ENCODE data around the gene DNMT3A.

The DNMT3A gene

GRCh38 chr2:25383806-25384205 lies 42.1 kb upstream of the DNMT3A start:
- DNase-seq (ENCODE audit: extremely low read depth, low read depth): no peak
- TF ChIP-seq, protein P1, sequence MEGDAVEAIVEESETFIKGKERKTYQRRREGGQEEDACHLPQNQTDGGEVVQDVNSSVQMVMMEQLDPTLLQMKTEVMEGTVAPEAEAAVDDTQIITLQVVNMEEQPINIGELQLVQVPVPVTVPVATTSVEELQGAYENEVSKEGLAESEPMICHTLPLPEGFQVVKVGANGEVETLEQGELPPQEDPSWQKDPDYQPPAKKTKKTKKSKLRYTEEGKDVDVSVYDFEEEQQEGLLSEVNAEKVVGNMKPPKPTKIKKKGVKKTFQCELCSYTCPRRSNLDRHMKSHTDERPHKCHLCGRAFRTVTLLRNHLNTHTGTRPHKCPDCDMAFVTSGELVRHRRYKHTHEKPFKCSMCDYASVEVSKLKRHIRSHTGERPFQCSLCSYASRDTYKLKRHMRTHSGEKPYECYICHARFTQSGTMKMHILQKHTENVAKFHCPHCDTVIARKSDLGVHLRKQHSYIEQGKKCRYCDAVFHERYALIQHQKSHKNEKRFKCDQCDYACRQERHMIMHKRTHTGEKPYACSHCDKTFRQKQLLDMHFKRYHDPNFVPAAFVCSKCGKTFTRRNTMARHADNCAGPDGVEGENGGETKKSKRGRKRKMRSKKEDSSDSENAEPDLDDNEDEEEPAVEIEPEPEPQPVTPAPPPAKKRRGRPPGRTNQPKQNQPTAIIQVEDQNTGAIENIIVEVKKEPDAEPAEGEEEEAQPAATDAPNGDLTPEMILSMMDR (IDR thresholded peaks at IDR 0.05; ENCODE audit: low read depth, low read length, missing control alignments): no peak
- no peak overlapping the region for H3K4me3 ChIP-seq (replicated peaks; ENCODE audit: low read depth, low read length)

DNA sequence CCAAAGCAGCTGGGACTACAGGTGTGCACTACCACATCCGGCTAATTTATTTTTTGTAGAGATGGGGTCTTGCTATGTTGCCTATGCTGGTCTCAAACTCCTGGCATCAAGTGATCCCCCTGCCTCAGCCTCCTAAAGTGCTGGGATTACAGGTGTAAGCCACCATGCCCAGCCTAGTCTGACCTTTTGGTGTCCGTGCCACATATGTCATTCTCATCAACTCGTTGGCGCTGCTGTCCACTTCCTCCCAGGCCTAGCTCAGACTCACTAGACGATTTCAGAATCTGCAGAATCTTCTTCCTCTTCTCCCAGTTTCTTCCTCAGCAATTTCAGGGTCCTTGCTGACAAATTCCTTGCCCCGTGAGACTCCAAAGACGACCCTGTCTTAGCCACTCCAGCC lies 39.8 kb upstream of the DNMT3A start:
- TF ChIP-seq, protein P1 (IDR thresholded peaks at IDR 0.05; ENCODE audit: low read depth, low read length, missing control alignments): no peak
- no peak overlapping the region for H3K4me3 ChIP-seq (replicated peaks; ENCODE audit: low read depth, low read length)
- DNase-seq (ENCODE audit: extremely low read depth, low read depth): no peak

DNA sequence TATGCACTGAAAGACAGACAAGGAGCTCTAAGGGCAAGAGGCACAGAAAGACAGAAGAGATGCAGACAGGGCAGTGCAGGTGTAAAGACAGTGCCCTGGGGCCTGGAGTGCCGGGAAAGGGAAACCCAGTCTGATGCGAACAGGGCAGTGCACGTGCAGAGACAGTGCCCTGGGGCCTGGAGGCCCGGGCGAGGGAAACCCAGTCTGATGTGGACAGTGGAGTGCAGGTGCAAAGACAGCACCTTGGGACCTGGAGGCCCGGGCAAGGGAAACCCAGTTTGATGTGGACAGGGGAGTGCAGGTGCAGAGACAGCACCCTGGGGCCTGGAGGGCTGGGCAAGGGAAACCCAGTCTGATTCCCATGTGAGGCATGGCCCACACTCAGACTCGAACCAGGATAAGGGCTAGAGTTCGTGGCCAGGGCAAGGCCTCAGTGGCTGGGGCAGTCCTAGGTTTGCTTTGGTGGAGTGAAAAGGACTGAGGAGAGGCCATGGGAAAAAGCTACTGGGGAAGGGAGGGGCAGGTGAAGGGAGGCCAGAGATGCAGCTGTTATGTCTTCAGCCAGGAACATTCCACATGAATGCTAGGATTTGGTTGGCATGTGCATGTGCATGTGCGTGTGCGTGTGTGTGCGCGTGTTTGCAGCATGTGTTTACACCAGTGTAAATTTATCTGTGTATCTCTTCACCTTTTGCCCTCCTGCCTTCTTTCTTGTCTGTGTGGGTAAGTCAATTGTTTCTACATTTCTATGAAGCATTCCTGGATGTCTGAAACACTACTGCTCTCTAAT lies 39.1 kb upstream of the DNMT3A start:
- TF ChIP-seq, protein P1 (IDR thresholded peaks at IDR 0.05; ENCODE audit: low read depth, low read length, missing control alignments): no peak
- H3K4me3 ChIP-seq (replicated peaks; ENCODE audit: low read depth, low read length): no peak overlapping the region
- no peak for DNase-seq (ENCODE audit: extremely low read depth, low read depth)

DNA sequence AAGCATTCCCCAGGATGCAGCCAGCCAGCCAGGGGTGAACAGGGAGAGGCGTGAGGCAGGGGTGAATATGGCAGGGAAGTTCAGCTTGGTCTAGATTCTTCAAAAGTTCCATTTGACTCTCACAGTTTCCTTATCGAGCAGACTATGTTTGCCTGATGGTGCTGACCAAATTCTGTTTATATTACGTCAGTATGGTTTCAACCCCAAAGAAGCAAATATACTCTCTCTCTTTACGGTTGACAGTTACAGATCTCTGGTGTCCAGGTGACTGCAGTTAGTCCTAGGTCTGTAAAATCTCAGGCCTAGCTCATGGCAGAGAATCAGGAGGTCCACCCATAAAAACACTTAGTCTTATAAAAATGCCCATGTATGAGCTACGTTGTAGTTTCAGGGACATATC lies 38.3 kb upstream of the DNMT3A start:
- no peak for DNase-seq (ENCODE audit: extremely low read depth, low read depth)
- H3K4me3 ChIP-seq (replicated peaks; ENCODE audit: low read depth, low read length): no peak overlapping the region
- TF ChIP-seq, protein P1 (IDR thresholded peaks at IDR 0.05; ENCODE audit: low read depth, low read length, missing control alignments): no peak

- H3K4me3 ChIP-seq (replicated peaks; ENCODE audit: low read depth, low read length): no peak overlapping the region
- TF ChIP-seq, protein P1 (IDR thresholded peaks at IDR 0.05; ENCODE audit: low read depth, low read length, missing control alignments): no peak
- DNase-seq (ENCODE audit: extremely low read depth, low read depth): no peak
Measured at GRCh38 chr2:25379535-25379934, 37.8 kb upstream of the DNMT3A start.

DNA sequence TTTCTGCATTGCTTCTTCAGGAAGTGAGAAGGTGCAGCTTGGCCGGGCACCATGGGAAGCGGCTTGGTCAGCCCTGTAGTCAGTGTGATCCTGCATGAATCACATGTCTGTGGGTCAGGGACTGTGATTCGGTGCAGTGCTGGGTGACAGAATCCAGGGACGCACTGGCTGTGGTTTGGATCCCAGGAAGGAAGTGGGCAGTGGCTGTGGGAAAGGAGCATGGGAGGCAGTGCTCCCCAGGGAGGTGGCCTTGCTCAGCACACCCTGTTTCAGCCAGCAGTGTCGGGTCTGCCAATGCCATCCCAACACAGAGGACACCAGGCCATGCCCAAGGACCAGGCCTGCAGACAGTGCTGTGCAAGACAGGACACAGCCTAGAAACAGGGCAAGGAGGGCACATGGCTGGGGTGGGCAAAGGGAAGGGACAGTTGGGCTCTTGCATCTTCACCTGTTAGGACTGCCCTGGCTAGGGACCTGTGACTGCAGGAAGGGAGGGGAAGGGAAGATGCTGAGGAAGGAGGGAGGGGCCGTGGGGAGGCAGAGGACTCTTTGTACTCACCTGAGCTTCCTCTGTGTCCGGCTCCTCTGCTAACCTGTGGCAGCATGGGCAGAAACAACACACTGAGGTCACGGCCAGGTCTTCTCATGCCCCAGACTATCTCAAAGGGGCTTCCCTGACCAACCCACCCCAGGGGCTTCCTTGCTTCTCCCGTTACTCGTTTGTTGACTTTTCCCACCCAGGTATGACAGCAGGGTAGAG lies 37.2 kb upstream of the DNMT3A start:
- no peak overlapping the region for H3K4me3 ChIP-seq (replicated peaks; ENCODE audit: low read depth, low read length)
- no peak for DNase-seq (ENCODE audit: extremely low read depth, low read depth)
- TF ChIP-seq, protein P1 (IDR thresholded peaks at IDR 0.05; ENCODE audit: low read depth, low read length, missing control alignments): no peak

Data from HFF-Myc (cell line).